HepG2 (cell line): Measurements from ENCODE around the gene NRN1L. TPM values are rescaled to one million over a fixed set of nuclear protein-coding genes. Genes with fewer than 3 reads are reported as not detected.

Experiments used
- CERS6 ChIP-seq: sonication (generic); formaldehyde crosslinking; IDR thresholded peaks from 2 replicates; pipeline ENCODE4 v1.5.0; 2020; ENCODE audit warnings: missing genetic modification reagents
- GABPA ChIP-seq, 2 experiments: IDR thresholded peaks; 2 replicates each; pipeline ENCODE4 v1.6.1; 2011 to 2016; ENCODE audit warnings: low read depth in 2 of 2, low read length in 1 of 2, missing biosample characterization in 1 of 2, missing genetic modification characterization in 1 of 2
- HCFC1 ChIP-seq: fragments of 150-350 bp; IDR thresholded peaks from 2 replicates; pipeline ENCODE4 v1.6.1; 2014; ENCODE audit warnings: low read depth, low read length
- HNF1B ChIP-seq: sonication (generic); formaldehyde crosslinking; IDR thresholded peaks from 2 replicates; pipeline ENCODE4 v1.5.1; 2020; ENCODE audit warnings: mild to moderate bottlenecking, moderate library complexity, missing genetic modification reagents
- HNRNPK ChIP-seq: fragments of 200-400 bp; formaldehyde crosslinking; IDR thresholded peaks from 2 replicates; pipeline ENCODE4 v1.6.1; 2018; ENCODE audit warnings: low read length, low read depth, moderate library complexity, mild to moderate bottlenecking; ENCODE audit not compliant: poor library complexity, severe bottlenecking
- MATR3 ChIP-seq: sonication (generic); formaldehyde crosslinking; IDR thresholded peaks from 2 replicates; pipeline ENCODE4 v1.4.0; 2020; ENCODE audit warnings: missing genetic modification reagents
- NRL ChIP-seq: sonication (generic); formaldehyde crosslinking; IDR thresholded peaks from 2 replicates; pipeline ENCODE4 v1.5.0; 2020; ENCODE audit warnings: missing genetic modification reagents, mild to moderate bottlenecking, moderate library complexity, borderline replicate concordance
- SIX4 ChIP-seq: sonication (generic); formaldehyde crosslinking; IDR thresholded peaks from 2 replicates; pipeline ENCODE4 v1.4.0; 2020; ENCODE audit warnings: missing genetic modification reagents
- SMAD9 ChIP-seq: sonication (generic); formaldehyde crosslinking; IDR thresholded peaks from 2 replicates; pipeline ENCODE4 v1.5.1; 2020; ENCODE audit warnings: mild to moderate bottlenecking, missing genetic modification reagents
- TEF ChIP-seq: sonication (generic); formaldehyde crosslinking; IDR thresholded peaks from 2 replicates; pipeline ENCODE4 v1.5.0; 2020; ENCODE audit warnings: missing genetic modification reagents
- TSC22D2 ChIP-seq: sonication (generic); formaldehyde crosslinking; IDR thresholded peaks from 2 replicates; pipeline ENCODE4 v1.5.1; 2020; ENCODE audit warnings: missing genetic modification reagents, mild to moderate bottlenecking, borderline replicate concordance
- ZFP62 ChIP-seq: sonication (generic); formaldehyde crosslinking; IDR thresholded peaks from 2 replicates; pipeline ENCODE4 v1.4.0; 2020; ENCODE audit warnings: missing genetic modification reagents
- ZFY ChIP-seq: sonication (generic); formaldehyde crosslinking; IDR thresholded peaks from 2 replicates; pipeline ENCODE4 v1.4.0; 2020; ENCODE audit warnings: missing genetic modification reagents
- ZNF234 ChIP-seq: sonication (generic); formaldehyde crosslinking; conservative IDR thresholded peaks from 2 replicates; pipeline ENCODE4 v1.5.1; 2020; ENCODE audit warnings: mild to moderate bottlenecking, missing genetic modification reagents
- ZNF318 ChIP-seq: sonication (generic); formaldehyde crosslinking; IDR thresholded peaks from 2 replicates; pipeline ENCODE4 v1.4.0; 2020; ENCODE audit warnings: mild to moderate bottlenecking, missing genetic modification reagents
- ZNF33B ChIP-seq: sonication (generic); formaldehyde crosslinking; IDR thresholded peaks from 2 replicates; pipeline ENCODE4 v1.5.1; 2020; ENCODE audit warnings: mild to moderate bottlenecking, missing genetic modification reagents
- ZNF557 ChIP-seq: sonication (generic); formaldehyde crosslinking; IDR thresholded peaks from 2 replicates; pipeline ENCODE4 v1.4.0; 2020; ENCODE audit warnings: missing genetic modification reagents
- ZNF569 ChIP-seq: sonication (generic); formaldehyde crosslinking; IDR thresholded peaks from 2 replicates; pipeline ENCODE4 v1.5.0; 2020; ENCODE audit warnings: mild to moderate bottlenecking, missing genetic modification reagents, moderate library complexity, borderline replicate concordance
- polyA plus RNA-seq, 8 experiments: library from polyadenylated mRNA; depleted of rRNA in 3 of 8; stranded (reverse) in 7 of 8; unstranded in 1 of 8; fragments of >200 nt; fragmentation: Illumina TruSeq in 4 of 8; extraction: Trizol in 4 of 8; gene quantifications; 2 replicates each; pipeline versions ENCODE4 v1.2.1 to v1.2.3, GENCODE V29; 2011 to 2016; ENCODE audit warnings: low read depth in 4 of 8, missing spikeins in 1 of 8, mixed read lengths in 1 of 8; ENCODE audit not compliant: insufficient read depth in 1 of 8
- total RNA-seq, 5 experiments: library from RNA; depleted of rRNA; stranded (reverse); fragments of >200 nt; fragmentation: Illumina TruSeq; extraction: Trizol; gene quantifications; 2 replicates each; pipeline ENCODE4 v1.2.3, GENCODE V29; 2016; ENCODE audit warnings: low read depth in 1 of 5

The NRN1L gene
- total and polyA plus RNA-seq, 2 of the 13 experiments (the other 11 are each of a cell fraction or from before 2014, with no cell fraction given): 0.53 to 1.2 TPM

- TF ChIP-seq ZNF318 (no peak), CERS6 (no peak), HNRNPK (no peak), ZNF557 (CRISPR knock-in tag) (no peak), MATR3 (CRISPR knock-in tag) (no peak), ZNF234 (CRISPR knock-in tag) (no peak), TSC22D2 (CRISPR knock-in tag) (no peak), GABPA (IDR thresholded peaks at IDR 0.05; ENCODE audit: low read depth, low read length) (no peak), GABPA (CRISPR knock-in tag; IDR thresholded peaks at IDR 0.05; ENCODE audit: low read depth) (peak; percentile 40; the same call in 1 of the 2 replicates), ZNF33B (CRISPR knock-in tag) (no peak), ZFY (CRISPR knock-in tag) (peak; percentile 70), HNF1B (CRISPR knock-in tag) (peak; percentile 63), TEF (no peak), SIX4 (no peak), ZFP62 (CRISPR knock-in tag) (no peak), SMAD9 (CRISPR knock-in tag) (no peak), NRL (CRISPR knock-in tag) (peak; percentile 82), ZNF569 (CRISPR knock-in tag) (no peak; the same call in 1 of the 2 replicates), HCFC1 (no peak)
Observed at GRCh38 chr16:67847064-67847861, 37.4 kb upstream of the NRN1L start, which contains the start of gene CENPT (continued).
